Measurements from ENCODE around the gene PPP5C. TPM values are rescaled to one million over a fixed set of nuclear protein-coding genes. Genes with fewer than 3 reads are reported as not detected.

PPP5C gene
- total and polyA plus RNA-seq, 9 of the 15 experiments (the other 6 are each of a cell fraction or from before 2014, with no cell fraction given): 1.9 to 166 (median 108) TPM

DNA sequence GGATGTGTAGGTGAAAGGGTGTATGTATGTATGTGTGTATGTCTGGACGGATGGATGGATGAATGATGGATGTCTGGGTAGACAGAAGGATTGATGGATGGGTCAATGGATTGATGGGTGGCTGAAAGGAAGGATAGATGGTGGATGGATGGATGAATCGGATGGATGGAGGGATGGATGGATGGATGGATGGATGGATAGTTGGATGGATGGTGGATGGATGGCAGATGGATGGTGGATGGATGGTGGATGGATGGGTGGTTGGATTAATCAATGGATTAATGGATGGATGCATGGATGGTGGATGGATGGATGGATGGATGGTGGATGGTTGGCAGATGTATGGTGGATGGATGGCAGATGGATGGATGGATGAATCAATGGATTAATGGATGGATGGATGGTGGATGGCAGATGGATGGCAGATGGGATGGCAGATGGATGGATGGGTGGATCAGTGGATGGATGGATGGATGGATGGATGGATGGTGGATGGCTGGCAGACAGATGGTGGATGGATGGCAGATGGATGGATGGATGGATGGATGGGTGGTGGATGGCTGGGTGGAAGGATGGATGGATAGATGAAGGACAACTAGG is 16.5 kb upstream of the PPP5C start:
- Histone ChIP-seq H3K4me1 (replicated peaks in 1 of 2; ENCODE audit: control insufficient read depth in 2 of 2, insufficient read depth in 2 of 2, low read length in 2 of 2) (no peaks in the 10 kb centered on the region; a peak in 1 of 5 replicates), H3K79me2 (ENCODE audit: control insufficient read depth, insufficient read depth, low read length) (no peaks in the 10 kb centered on the region), H4K20me1 (replicated peaks; ENCODE audit: control insufficient read depth, insufficient read depth, low read length) (no peaks in the 10 kb centered on the region), H3K36me3 (ENCODE audit: control insufficient read depth, insufficient read depth, low read length) (no peaks in the 10 kb centered on the region), H3K9me1 (ENCODE audit: control insufficient read depth, insufficient read depth, low read length) (no peaks in the 10 kb centered on the region), H3K9me3 (replicated peaks; ENCODE audit: control insufficient read depth, insufficient read depth, low read depth, low read length) (peaks cover 5% of the 10 kb centered on the region; the same call in 1 of the 2 replicates), H3K4me2 (ENCODE audit: insufficient read depth, low read length) (no peak overlapping the region), H3K27ac (ENCODE audit: extremely low read depth, low read depth, low read length) (no peak overlapping the region), H2AFZ (ENCODE audit: low read depth, low read length) (no peak overlapping the region), H3K27me3 (ENCODE audit: control insufficient read depth in 2 of 2, insufficient read depth in 2 of 2, low read length in 2 of 2) (peaks cover 0 to 15% of the 10 kb centered on the region in 2 experiments; a peak in 3 of 5 replicates), H3K4me3 (no peak overlapping the region), H3K9ac (ENCODE audit: insufficient read depth in 1 of 2, low read depth in 2 of 2, low read length in 2 of 2) (no peak overlapping the region)
- DNase-seq (ENCODE audit: extremely low read depth in 1 of 4, low spot score in 3 of 4) (no peak), ATAC-seq (no peak), FAIRE-seq (no peak)
- TF ChIP-seq THRAP3 (IDR thresholded peaks at IDR 0.05; ENCODE audit: borderline replicate concordance): no peak
- TF ChIP-seq KDM1A (IDR thresholded peaks at IDR 0.05): 0 out of 4 replicates have a peak, but pooled peaks of 1 of the 2 experiments have one; percentile 12
- peak; percentile 53; the same call in 1 of the 2 replicates for TF ChIP-seq EHMT2 (IDR thresholded peaks at IDR 0.05)
- ChIA-PET POLR2A (interaction anchor here (1.2 kb wide), 1 partner anchor 37 kb away, joined by 4 read pairs; no protein-coding TSS in a partner anchor), CTCF (ENCODE audit: low intra/inter-chr PET ratio) (no interaction called here)
- BruUV-seq (replicated peaks): no TSS peak
- intact Hi-C loops (cut with micrococcal nuclease): no loop called here
- 0% methylated on average over 2 of the region's 2 CpGs for WGBS (ENCODE audit: insufficient coverage, low coverage, missing lambda C conversion rate)
- in situ Hi-C loops (cut with MboI): no loop called here

DNA sequence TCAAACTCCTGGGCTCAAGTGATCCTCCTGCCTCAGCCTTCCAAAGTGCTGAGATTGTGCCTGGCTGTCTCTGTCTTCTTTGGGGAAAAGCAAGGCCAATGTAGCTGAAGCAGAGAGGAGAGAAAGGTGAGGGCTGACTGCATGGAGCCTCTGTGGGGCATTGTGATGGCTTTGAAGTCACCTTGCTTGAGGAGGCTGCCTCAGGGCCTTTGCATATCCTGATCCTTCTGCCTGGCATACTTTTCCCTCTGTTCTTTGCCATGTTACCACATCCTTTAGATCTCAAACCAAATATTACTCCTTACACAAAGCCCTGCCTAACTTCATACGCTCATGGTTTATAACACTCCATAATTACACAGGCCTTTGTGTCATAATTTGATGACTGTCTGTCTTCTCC is 9.4 kb upstream of the PPP5C start:
- Histone ChIP-seq H3K79me2 (ENCODE audit: control insufficient read depth, insufficient read depth, low read length) (no peaks in the 10 kb centered on the region), H3K4me2 (ENCODE audit: insufficient read depth, low read length) (no peak overlapping the region), H3K9ac (ENCODE audit: insufficient read depth in 1 of 2, low read depth in 2 of 2, low read length in 2 of 2) (no peak overlapping the region), H2AFZ (ENCODE audit: low read depth, low read length) (no peak overlapping the region), H3K9me3 (replicated peaks; ENCODE audit: control insufficient read depth, insufficient read depth, low read depth, low read length) (no peaks in the 10 kb centered on the region), H3K9me1 (ENCODE audit: control insufficient read depth, insufficient read depth, low read length) (no peaks in the 10 kb centered on the region), H3K36me3 (ENCODE audit: control insufficient read depth, insufficient read depth, low read length) (no peaks in the 10 kb centered on the region), H3K27ac (ENCODE audit: extremely low read depth, low read depth, low read length) (no peak overlapping the region), H4K20me1 (replicated peaks; ENCODE audit: control insufficient read depth, insufficient read depth, low read length) (no peaks in the 10 kb centered on the region), H3K27me3 (ENCODE audit: control insufficient read depth in 2 of 2, insufficient read depth in 2 of 2, low read length in 2 of 2) (peaks cover 19 to 45% of the 10 kb centered on the region in 2 experiments), H3K4me1 (replicated peaks in 1 of 2; ENCODE audit: control insufficient read depth in 2 of 2, insufficient read depth in 2 of 2, low read length in 2 of 2) (peaks cover 0 to 4% of the 10 kb centered on the region in 2 experiments; a peak in 2 of 5 replicates), H3K4me3 (no peak overlapping the region)
- CTCF ChIA-PET (ENCODE audit: low intra/inter-chr PET ratio): no interaction called here
- WGBS (ENCODE audit: insufficient coverage, low coverage, missing lambda C conversion rate): 0% methylated on average over 1 of the region's 1 CpG
- intact Hi-C loops (cut with micrococcal nuclease): no loop called here
- no TSS peak for BruUV-seq (replicated peaks)
- DNase-seq (ENCODE audit: extremely low read depth in 1 of 4, low spot score in 3 of 4) (no peak), FAIRE-seq (no peak), ATAC-seq (no peak)
- in situ Hi-C loops (cut with MboI): no loop called here
- POLR2A ChIA-PET: interaction anchor here (0.9 kb wide), 1 partner anchor 37 kb away, joined by 4 read pairs; no protein-coding TSS in a partner anchor
- TF ChIP-seq RBM25 (IDR thresholded peaks at IDR 0.05; ENCODE audit: low read depth, low read length, severe bottlenecking) (peak; percentile 92), KAT2B (IDR thresholded peaks at IDR 0.05; ENCODE audit: low read depth, low read length) (no peak), ZNF324 (CRISPR knock-in tag; IDR thresholded peaks at IDR 0.05) (no peak), IFI16 (CRISPR knock-in tag; IDR thresholded peaks at IDR 0.05) (no peak), XRCC3 (IDR thresholded peaks at IDR 0.05) (no peak), EZH2 (IDR thresholded peaks at IDR 0.05; ENCODE audit: borderline replicate concordance, low read depth, low read length) (no peak), ZEB2 (IDR thresholded peaks at IDR 0.05) (no peak), BCL6 (CRISPR knock-in tag; IDR thresholded peaks at IDR 0.05) (no peak)
